ENCODE results near the gene CCDC174.

The CCDC174 gene

DNA sequence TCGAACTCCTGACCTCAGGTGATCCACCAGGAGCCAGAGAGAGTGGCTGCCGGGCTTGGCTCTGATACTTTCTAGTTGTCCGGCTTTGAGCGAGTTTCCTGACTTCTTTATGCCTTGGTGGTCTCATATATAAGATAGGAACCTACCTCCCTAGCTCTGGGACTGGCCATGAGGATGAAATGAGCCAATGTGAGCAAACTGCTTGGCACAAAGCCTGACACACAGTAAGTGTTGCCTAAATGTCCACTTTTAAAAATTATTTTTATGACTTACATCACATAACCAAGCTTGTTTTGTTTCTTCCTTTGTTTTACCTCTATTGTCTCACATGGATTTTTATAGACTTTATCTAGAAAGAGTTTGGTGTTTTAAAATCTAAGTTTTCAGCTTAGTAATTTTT lies 42.1 kb upstream of the CCDC174 start:
- H3K9ac ChIP-seq (ENCODE audit: low read length), result no peak overlapping the region
- no peaks in the 10 kb centered on the region for H3F3A ChIP-seq (ENCODE audit: insufficient read depth)
- no peaks in the 10 kb centered on the region for H4K20me1 ChIP-seq (ENCODE audit: low read depth, low read length)
- H3K36me3 ChIP-seq (ENCODE audit: low read length), result no peaks in the 10 kb centered on the region
- TF ChIP-seq EZH2phosphoT487 (conservative IDR thresholded peaks at IDR 0.05; ENCODE audit: low read length), result no peak
- TF ChIP-seq, protein P1, sequence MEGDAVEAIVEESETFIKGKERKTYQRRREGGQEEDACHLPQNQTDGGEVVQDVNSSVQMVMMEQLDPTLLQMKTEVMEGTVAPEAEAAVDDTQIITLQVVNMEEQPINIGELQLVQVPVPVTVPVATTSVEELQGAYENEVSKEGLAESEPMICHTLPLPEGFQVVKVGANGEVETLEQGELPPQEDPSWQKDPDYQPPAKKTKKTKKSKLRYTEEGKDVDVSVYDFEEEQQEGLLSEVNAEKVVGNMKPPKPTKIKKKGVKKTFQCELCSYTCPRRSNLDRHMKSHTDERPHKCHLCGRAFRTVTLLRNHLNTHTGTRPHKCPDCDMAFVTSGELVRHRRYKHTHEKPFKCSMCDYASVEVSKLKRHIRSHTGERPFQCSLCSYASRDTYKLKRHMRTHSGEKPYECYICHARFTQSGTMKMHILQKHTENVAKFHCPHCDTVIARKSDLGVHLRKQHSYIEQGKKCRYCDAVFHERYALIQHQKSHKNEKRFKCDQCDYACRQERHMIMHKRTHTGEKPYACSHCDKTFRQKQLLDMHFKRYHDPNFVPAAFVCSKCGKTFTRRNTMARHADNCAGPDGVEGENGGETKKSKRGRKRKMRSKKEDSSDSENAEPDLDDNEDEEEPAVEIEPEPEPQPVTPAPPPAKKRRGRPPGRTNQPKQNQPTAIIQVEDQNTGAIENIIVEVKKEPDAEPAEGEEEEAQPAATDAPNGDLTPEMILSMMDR (IDR thresholded peaks at IDR 0.05; ENCODE audit: insufficient read depth, low read length, poor library complexity, severe bottlenecking), result no peak
- H3K79me2 ChIP-seq (ENCODE audit: insufficient read depth, low read length), result no peaks in the 10 kb centered on the region
- H3K4me2 ChIP-seq (ENCODE audit: low read depth, low read length, poor library complexity, severe bottlenecking), result no peak overlapping the region
- H3K27ac ChIP-seq (ENCODE audit: low read depth, low read length), result no peak overlapping the region
- H3K4me3 ChIP-seq (ENCODE audit: insufficient read depth, low read length, poor library complexity, severe bottlenecking), result no peak overlapping the region
- H3K9me3 ChIP-seq (ENCODE audit: insufficient read depth, low read length), result no peaks in the 10 kb centered on the region
- no peaks in the 10 kb centered on the region; the same call in 1 of the 2 replicates for H3K27me3 ChIP-seq (ENCODE audit: low read length)
- no peaks in the 10 kb centered on the region for H3K9me2 ChIP-seq (replicated peaks; ENCODE audit: insufficient read depth, low read length)
- H2AFZ ChIP-seq (ENCODE audit: low read depth, low read length, severe bottlenecking), result no peak overlapping the region

DNA sequence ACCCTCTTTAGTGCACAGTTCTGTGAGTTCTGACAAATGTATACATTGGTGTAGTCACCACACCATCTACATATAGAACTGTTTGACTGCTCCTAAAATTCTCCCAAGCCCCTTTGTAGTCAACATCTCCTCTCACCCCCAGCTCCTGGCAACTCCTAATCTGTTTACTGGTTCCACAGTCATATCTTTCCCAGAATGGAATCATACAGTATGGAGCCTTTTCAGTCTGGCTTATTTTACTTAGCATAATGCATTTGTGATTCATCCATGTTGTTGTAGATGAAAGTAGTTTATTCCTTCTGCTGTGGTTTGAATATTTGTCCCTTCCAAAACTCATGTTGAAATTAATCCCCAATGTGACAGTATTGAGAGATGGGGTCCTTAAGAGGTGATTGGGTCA lies 41.6 kb upstream of the CCDC174 start:
- Histone ChIP-seq H3K27ac (ENCODE audit: low read depth, low read length) (no peak overlapping the region), H2AFZ (ENCODE audit: low read depth, low read length, severe bottlenecking) (no peak overlapping the region), H3K9ac (ENCODE audit: low read length) (no peak overlapping the region), H3K27me3 (ENCODE audit: low read length) (no peaks in the 10 kb centered on the region; the same call in 1 of the 2 replicates), H3K4me3 (ENCODE audit: insufficient read depth, low read length, poor library complexity, severe bottlenecking) (no peak overlapping the region), H3K36me3 (ENCODE audit: low read length) (no peaks in the 10 kb centered on the region), H3K79me2 (ENCODE audit: insufficient read depth, low read length) (no peaks in the 10 kb centered on the region), H3K4me2 (ENCODE audit: low read depth, low read length, poor library complexity, severe bottlenecking) (no peak overlapping the region), H3F3A (ENCODE audit: insufficient read depth) (no peaks in the 10 kb centered on the region), H3K9me3 (ENCODE audit: insufficient read depth, low read length) (no peaks in the 10 kb centered on the region), H3K9me2 (replicated peaks; ENCODE audit: insufficient read depth, low read length) (no peaks in the 10 kb centered on the region), H4K20me1 (ENCODE audit: low read depth, low read length) (no peaks in the 10 kb centered on the region)
- TF ChIP-seq EZH2phosphoT487 (conservative IDR thresholded peaks at IDR 0.05; ENCODE audit: low read length), result no peak
- TF ChIP-seq, protein P1 (IDR thresholded peaks at IDR 0.05; ENCODE audit: insufficient read depth, low read length, poor library complexity, severe bottlenecking), result no peak

DNA sequence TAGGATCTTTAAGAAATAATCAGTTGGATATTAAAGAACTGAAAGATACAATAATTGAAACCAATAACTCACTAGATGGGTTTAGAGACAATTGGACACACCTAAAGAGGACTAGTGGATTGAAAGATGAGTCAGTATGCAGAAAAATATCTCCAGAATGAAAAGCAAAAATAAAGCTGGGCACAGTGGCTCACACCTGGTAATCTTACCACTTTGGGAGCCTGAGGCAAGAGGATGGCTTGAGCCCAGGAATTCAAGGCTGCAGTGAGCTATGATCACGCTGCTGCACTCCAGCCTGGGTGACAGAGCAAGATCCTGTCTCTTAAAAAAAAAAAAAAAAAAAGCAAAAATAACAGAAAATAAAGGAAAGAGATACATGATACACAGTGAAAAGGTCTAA lies 37.4 kb upstream of the CCDC174 start:
- no peaks in the 10 kb centered on the region for H3K27me3 ChIP-seq (ENCODE audit: low read length)
- no peak overlapping the region for H3K4me2 ChIP-seq (ENCODE audit: low read depth, low read length, poor library complexity, severe bottlenecking)
- no peaks in the 10 kb centered on the region for H4K20me1 ChIP-seq (ENCODE audit: low read depth, low read length)
- no peaks in the 10 kb centered on the region for H3K9me2 ChIP-seq (replicated peaks; ENCODE audit: insufficient read depth, low read length)
- H3K4me3 ChIP-seq (ENCODE audit: insufficient read depth, low read length, poor library complexity, severe bottlenecking), result no peak overlapping the region
- TF ChIP-seq, protein P1 (IDR thresholded peaks at IDR 0.05; ENCODE audit: insufficient read depth, low read length, poor library complexity, severe bottlenecking), result no peak
- no peak for TF ChIP-seq EZH2phosphoT487 (conservative IDR thresholded peaks at IDR 0.05; ENCODE audit: low read length)
- H3K9me3 ChIP-seq (ENCODE audit: insufficient read depth, low read length), result no peaks in the 10 kb centered on the region
- H3K36me3 ChIP-seq (ENCODE audit: low read length), result no peaks in the 10 kb centered on the region
- H3K27ac ChIP-seq (ENCODE audit: low read depth, low read length), result no peak overlapping the region
- H3F3A ChIP-seq (ENCODE audit: insufficient read depth), result no peaks in the 10 kb centered on the region
- H3K79me2 ChIP-seq (ENCODE audit: insufficient read depth, low read length), result no peaks in the 10 kb centered on the region
- no peak overlapping the region for H3K9ac ChIP-seq (ENCODE audit: low read length)
- H2AFZ ChIP-seq (ENCODE audit: low read depth, low read length, severe bottlenecking), result no peak overlapping the region
